GM23338 (cell line): Measurements from ENCODE around the gene TFDP1. TPM values are rescaled to one million over a fixed set of nuclear protein-coding genes. Genes with fewer than 3 reads are reported as not detected.
"Not testable (repeated sequence)": the region's sequence is repeated elsewhere in the genome, so short reads cannot be mapped to it uniquely, and the experiment has no call there.

Experiments
- ATAC-seq: fragments of 200-7000 bp; cut with Tn5 transposase; 3 replicates; pipeline ENCODE4 v1.9.1; 2020
- DNase-seq: peaks from one replicate; pipeline ENCODE4 v3.0.0-alpha.2; 2015; ENCODE audit warnings: low spot score
- H2AFZ ChIP-seq: fragments of 200-600 bp; sonication (generic); 2 replicates; pipeline ENCODE4 v1.8.0; 2016; ENCODE audit warnings: antibody characterized with exemption, mild to moderate bottlenecking, moderate library complexity
- H3F3A ChIP-seq: fragments of 200-600 bp; sonication (generic); replicated peaks from 2 replicates; pipeline ENCODE4 v1.8.0; 2017; ENCODE audit warnings: antibody characterized with exemption, mixed run types, low read depth
- H3K27ac ChIP-seq: fragments of 200-600 bp; sonication (generic); 2 replicates; pipeline ENCODE4 v1.6.1; 2016; ENCODE audit warnings: low read depth
- H3K27me3 ChIP-seq: fragments of 200-600 bp; sonication (generic); 2 replicates; pipeline ENCODE4 v1.8.0; 2016; ENCODE audit warnings: mild to moderate bottlenecking, mixed run types, moderate library complexity; ENCODE audit not compliant: insufficient read depth
- H3K36me3 ChIP-seq: fragments of 200-600 bp; sonication (generic); 2 replicates; pipeline ENCODE4 v1.8.0; 2016; ENCODE audit warnings: mild to moderate bottlenecking; ENCODE audit not compliant: insufficient read depth
- H3K4me1 ChIP-seq: fragments of 200-600 bp; sonication (generic); 2 replicates; pipeline ENCODE4 v1.8.0; 2016; ENCODE audit warnings: mild to moderate bottlenecking, moderate library complexity; ENCODE audit not compliant: insufficient read depth
- H3K4me2 ChIP-seq: fragments of 200-600 bp; sonication (generic); 2 replicates; pipeline ENCODE4 v1.7.1; 2017; ENCODE audit warnings: mixed run types
- H3K4me3 ChIP-seq: fragments of 200-600 bp; sonication (generic); 2 replicates; pipeline ENCODE4 v1.6.1; 2016; ENCODE audit warnings: mixed run types
- H3K79me2 ChIP-seq: fragments of 200-600 bp; sonication (generic); replicated peaks from 2 replicates; pipeline ENCODE4 v1.8.0; 2017; ENCODE audit warnings: mild to moderate bottlenecking; ENCODE audit not compliant: insufficient read depth
- H3K9me2 ChIP-seq: fragments of 200-600 bp; sonication (generic); 2 replicates; pipeline ENCODE4 v1.8.0; 2017; ENCODE audit not compliant: insufficient read depth
- H4K20me1 ChIP-seq: fragments of 200-600 bp; sonication (generic); replicated peaks from 2 replicates; pipeline ENCODE4 v1.8.0; 2017; ENCODE audit warnings: mild to moderate bottlenecking; ENCODE audit not compliant: insufficient read depth
- H3K27ac Mint-ChIP-seq: 2 replicates; pipeline ENCODE4 v1.8.0; 2020; ENCODE audit warnings: inconsistent platforms, mild to moderate bottlenecking, moderate library complexity, mixed read lengths
- H3K27me3 Mint-ChIP-seq: 3 replicates; pipeline ENCODE4 v1.8.0; 2022; ENCODE audit warnings: low read depth, mild to moderate bottlenecking, moderate library complexity, mixed read lengths, inconsistent platforms; ENCODE audit not compliant: insufficient read depth, poor library complexity
- H3K36me3 Mint-ChIP-seq: 3 replicates; pipeline ENCODE4 v1.8.0; 2021; ENCODE audit warnings: low read depth, mild to moderate bottlenecking, inconsistent platforms, moderate library complexity, mixed read lengths
- H3K4me1 Mint-ChIP-seq: 3 replicates; pipeline ENCODE4 v1.8.0; 2020; ENCODE audit warnings: mild to moderate bottlenecking, inconsistent platforms, mixed read lengths
- H3K4me3 Mint-ChIP-seq: 3 replicates; pipeline ENCODE4 v1.8.0; 2021; ENCODE audit warnings: moderate library complexity, mild to moderate bottlenecking, inconsistent platforms, mixed read lengths
- H3K9me3 Mint-ChIP-seq: 3 replicates; pipeline ENCODE4 v1.8.0; 2020; ENCODE audit warnings: moderate library complexity, mild to moderate bottlenecking, inconsistent platforms, mixed read lengths
- CREB1 ChIP-seq: fragments of 250-450 bp; sonication (Bioruptor Pico); IDR thresholded peaks from 2 replicates; pipeline ENCODE4 v1.5.0; 2020; ENCODE audit warnings: low read depth, mild to moderate bottlenecking, moderate library complexity
- EZH2phosphoT487 ChIP-seq: fragments of 200-600 bp; sonication (generic); IDR thresholded peaks from one replicate; pipeline ENCODE4 v1.8.1; 2018; ENCODE audit warnings: antibody characterized with exemption; ENCODE audit not compliant: unreplicated experiment
- JUNB ChIP-seq: IDR thresholded peaks from one replicate; pipeline ENCODE4 v1.6.1; 2016; ENCODE audit warnings: antibody characterized with exemption; ENCODE audit not compliant: unreplicated experiment
- POLR2AphosphoS5 ChIP-seq: IDR thresholded peaks from 2 replicates; pipeline ENCODE4 v1.6.1; 2016; ENCODE audit warnings: antibody characterized with exemption, low read depth
- REST ChIP-seq: IDR thresholded peaks from one replicate; pipeline ENCODE4 v1.6.1; 2018; ENCODE audit warnings: antibody characterized with exemption; ENCODE audit not compliant: unreplicated experiment
- ZNF114 ChIP-seq: fragments of 250-450 bp; sonication (Bioruptor Pico); IDR thresholded peaks from 2 replicates; pipeline ENCODE4 v1.5.0; 2020; ENCODE audit warnings: mild to moderate bottlenecking, moderate library complexity
- ZNF462 ChIP-seq: fragments of 250-450 bp; sonication (Bioruptor Pico); IDR thresholded peaks from 2 replicates; pipeline ENCODE4 v1.5.0; 2020; ENCODE audit warnings: mild to moderate bottlenecking, moderate library complexity
- polyA plus RNA-seq: library from polyadenylated mRNA; unstranded; fragments of >200 nt; fragmentation: Nextera tagmentation; extraction: Ambion mirVana; gene quantifications from 2 replicates; pipeline ENCODE4 v1.2.1, GENCODE V29; 2016
- total RNA-seq: library from RNA; depleted of rRNA; stranded (reverse); fragments of >200 nt; shearing (Covaris generic); gene quantifications from 2 replicates; pipeline ENCODE4 v1.2.3, GENCODE V29; 2014

Gene TFDP1
- total and polyA plus RNA-seq, 2 experiments from 2014 or later, result 42.9 to 80.0 TPM

GRCh38 chr13:113624235-113624587 lies 39.7 kb downstream of the TFDP1 start (continued):
- TF ChIP-seq REST (no peak), ZNF114 (no peak), JUNB (no peak)

- H3K4me1 Mint-ChIP-seq, H3K4me3 Mint-ChIP-seq, H3K27ac Mint-ChIP-seq, H3K9me2 ChIP-seq, H3K4me1 ChIP-seq, DNase-seq, H3K27ac ChIP-seq, H3K4me3 ChIP-seq, H3K36me3 ChIP-seq, ATAC-seq, H3K27me3 ChIP-seq, H4K20me1 ChIP-seq, H2AFZ ChIP-seq, H3K4me2 ChIP-seq: not testable (repeated sequence)
- peaks cover 11% of the 10 kb centered on the region; the same call in 1 of the 2 replicates for H3F3A ChIP-seq
- H3K9me3 Mint-ChIP-seq, result peaks cover 19% of the 10 kb centered on the region
- peaks cover 29% of the 10 kb centered on the region for H3K79me2 ChIP-seq
- H3K27me3 Mint-ChIP-seq, result peaks cover 23% of the 10 kb centered on the region
- peaks cover 66% of the 10 kb centered on the region for H3K36me3 Mint-ChIP-seq
Measured at GRCh38 chr13:113624640-113625304, 40.2 kb downstream of the TFDP1 start.

GRCh38 chr13:113625965-113626721 lies 41.6 kb downstream of the TFDP1 start:
- H3K9me3 Mint-ChIP-seq, result peaks cover 19% of the 10 kb centered on the region
- no peak overlapping the region for H3K27ac ChIP-seq
- H2AFZ ChIP-seq, result no peak overlapping the region
- DNase-seq, result no peak
- H3K36me3 Mint-ChIP-seq, result peaks cover 69% of the 10 kb centered on the region
- H4K20me1 ChIP-seq, result no peaks in the 10 kb centered on the region; the same call in 1 of the 2 replicates
- peaks cover 7% of the 10 kb centered on the region for H3K4me1 Mint-ChIP-seq
- no peaks in the 10 kb centered on the region for H3K4me1 ChIP-seq
- H3K79me2 ChIP-seq, result peaks cover 35% of the 10 kb centered on the region
- H3K27me3 Mint-ChIP-seq, result peaks cover 22% of the 10 kb centered on the region
- ATAC-seq, result no peak
- H3K4me2 ChIP-seq, result no peak overlapping the region
- no peaks in the 10 kb centered on the region for H3K27me3 ChIP-seq
- no peak overlapping the region for H3K4me3 ChIP-seq
- H3K36me3 ChIP-seq, result no peaks in the 10 kb centered on the region; the same call in 1 of the 2 replicates
- no peak overlapping the region for H3K4me3 Mint-ChIP-seq
- peak overlapping the region; percentile 40; the same call in 1 of the 2 replicates for H3K27ac Mint-ChIP-seq
- H3F3A ChIP-seq, result peaks cover 11% of the 10 kb centered on the region; the same call in 1 of the 2 replicates
- H3K9me2 ChIP-seq, result no peaks in the 10 kb centered on the region
- TF ChIP-seq ZNF114 (no peak), POLR2AphosphoS5 (no peak), JUNB (no peak), EZH2phosphoT487 (no peak), ZNF462 (no peak), CREB1 (CRISPR knock-in tag) (no peak)
